ENCODE data around the gene FGR.

FGR gene

DNA sequence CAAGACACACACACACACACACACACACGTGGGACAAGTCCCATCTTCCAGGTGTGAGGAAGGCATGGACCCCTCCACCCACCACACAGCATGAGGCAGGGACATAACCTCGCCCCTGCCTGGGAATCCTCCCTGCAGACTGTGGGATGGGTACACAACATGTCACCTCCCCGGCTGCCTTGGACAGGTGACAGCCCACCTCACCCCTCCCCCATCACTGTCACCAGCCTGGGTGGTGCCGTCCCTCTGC lies 71.7 kb downstream of the FGR start:
- no peak for DNase-seq (ENCODE audit: low read depth)
- H3K4me3 ChIP-seq (ENCODE audit: low read length) = no peak overlapping the region
- TF ChIP-seq, protein P1, sequence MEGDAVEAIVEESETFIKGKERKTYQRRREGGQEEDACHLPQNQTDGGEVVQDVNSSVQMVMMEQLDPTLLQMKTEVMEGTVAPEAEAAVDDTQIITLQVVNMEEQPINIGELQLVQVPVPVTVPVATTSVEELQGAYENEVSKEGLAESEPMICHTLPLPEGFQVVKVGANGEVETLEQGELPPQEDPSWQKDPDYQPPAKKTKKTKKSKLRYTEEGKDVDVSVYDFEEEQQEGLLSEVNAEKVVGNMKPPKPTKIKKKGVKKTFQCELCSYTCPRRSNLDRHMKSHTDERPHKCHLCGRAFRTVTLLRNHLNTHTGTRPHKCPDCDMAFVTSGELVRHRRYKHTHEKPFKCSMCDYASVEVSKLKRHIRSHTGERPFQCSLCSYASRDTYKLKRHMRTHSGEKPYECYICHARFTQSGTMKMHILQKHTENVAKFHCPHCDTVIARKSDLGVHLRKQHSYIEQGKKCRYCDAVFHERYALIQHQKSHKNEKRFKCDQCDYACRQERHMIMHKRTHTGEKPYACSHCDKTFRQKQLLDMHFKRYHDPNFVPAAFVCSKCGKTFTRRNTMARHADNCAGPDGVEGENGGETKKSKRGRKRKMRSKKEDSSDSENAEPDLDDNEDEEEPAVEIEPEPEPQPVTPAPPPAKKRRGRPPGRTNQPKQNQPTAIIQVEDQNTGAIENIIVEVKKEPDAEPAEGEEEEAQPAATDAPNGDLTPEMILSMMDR (conservative IDR thresholded peaks at IDR 0.05; ENCODE audit: low read depth, low read length) = no peak

- no peak for DNase-seq (ENCODE audit: low read depth)
- TF ChIP-seq, protein P1 (conservative IDR thresholded peaks at IDR 0.05; ENCODE audit: low read depth, low read length) = no peak
- H3K4me3 ChIP-seq (ENCODE audit: low read length) = no peak overlapping the region
Observed at GRCh38 chr1:27562534-27563340, 72.2 kb downstream of the FGR start.

All from retinal pigment epithelial cell (primary cell).